ENCODE results near the gene ROMO1. TPM values are rescaled to one million over a fixed set of nuclear protein-coding genes. Genes with fewer than 3 reads are reported as not detected.
"Not testable (repeated sequence)": the region's sequence is repeated elsewhere in the genome, so short reads cannot be mapped to it uniquely, and the experiment has no call there.

Gene ROMO1
- polyA plus RNA-seq, 6 donors from 2014 or later, result 256 to 337 (median 292) TPM

DNA sequence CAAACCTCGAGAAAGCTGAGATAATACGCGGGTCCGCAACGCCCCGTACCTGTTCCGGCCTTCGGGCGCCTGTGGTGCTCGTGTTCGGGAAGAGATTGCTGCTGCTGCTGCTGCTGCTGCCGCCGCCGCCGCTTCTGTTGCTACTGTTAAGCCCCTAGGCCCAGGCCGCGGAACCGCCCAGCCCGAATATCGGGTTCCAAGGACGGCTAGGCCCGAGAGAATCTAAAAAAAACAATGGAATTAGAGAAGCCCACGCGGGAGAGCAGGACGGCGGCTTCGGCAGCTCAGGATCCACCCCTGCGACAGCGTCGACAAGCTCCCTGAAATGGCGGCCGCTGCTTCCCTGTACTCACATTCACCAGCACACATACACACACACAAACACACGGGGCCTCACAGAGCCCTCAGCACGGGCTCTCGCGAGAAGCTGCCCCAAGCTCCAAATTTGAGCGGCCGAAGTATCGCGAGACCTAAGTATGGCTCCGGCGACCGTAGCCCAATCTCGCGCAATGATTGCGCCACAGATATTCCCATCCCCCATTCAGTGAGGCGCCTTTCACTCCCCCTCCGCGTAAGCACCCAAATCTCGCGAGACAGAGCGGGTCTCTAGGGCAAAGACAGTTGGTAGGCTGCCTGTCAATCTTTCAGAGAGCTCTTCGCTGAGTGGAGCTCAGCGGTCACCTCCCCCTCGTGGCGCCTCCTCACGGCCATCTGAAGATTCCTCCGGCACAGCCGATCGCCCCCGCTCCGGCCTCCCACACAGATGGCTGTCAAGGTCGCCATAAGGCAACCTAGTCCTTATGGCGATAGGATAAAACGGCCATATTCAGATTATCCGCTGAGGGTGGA lies 42.9 kb downstream of the ROMO1 start, which contains the start of gene RBM39:
RBM39 (minus strand) TSS at position 369 of the 849 bp plus-strand sequence. CDS start 1,386 bp downstream, outside the sequence.
- H3K36me3 Mint-ChIP-seq, result peaks cover 26 to 29% of the 10 kb centered on the region in 2 donors
- H3K9me3 Mint-ChIP-seq, result peaks cover 0 to 2% (median 0%) of the 10 kb centered on the region in 7 donors
- DNase-seq, result peak; percentile 99
- H3K4me1 Mint-ChIP-seq, result peaks cover 39 to 51% (median 41%) of the 10 kb centered on the region in 3 donors
- peak; percentile 78 to 79 for ATAC-seq (ENCODE audit: low read depth in 2 of 2)
- peak within 1 kb of the TSS; percentile 90 to 100 (median 98) for H3K4me3 Mint-ChIP-seq
- H3K27ac Mint-ChIP-seq, result peak within 1 kb of the TSS; percentile 97 to 100 (median 99)
- no peaks in the 10 kb centered on the region for H3K27me3 Mint-ChIP-seq

DNA sequence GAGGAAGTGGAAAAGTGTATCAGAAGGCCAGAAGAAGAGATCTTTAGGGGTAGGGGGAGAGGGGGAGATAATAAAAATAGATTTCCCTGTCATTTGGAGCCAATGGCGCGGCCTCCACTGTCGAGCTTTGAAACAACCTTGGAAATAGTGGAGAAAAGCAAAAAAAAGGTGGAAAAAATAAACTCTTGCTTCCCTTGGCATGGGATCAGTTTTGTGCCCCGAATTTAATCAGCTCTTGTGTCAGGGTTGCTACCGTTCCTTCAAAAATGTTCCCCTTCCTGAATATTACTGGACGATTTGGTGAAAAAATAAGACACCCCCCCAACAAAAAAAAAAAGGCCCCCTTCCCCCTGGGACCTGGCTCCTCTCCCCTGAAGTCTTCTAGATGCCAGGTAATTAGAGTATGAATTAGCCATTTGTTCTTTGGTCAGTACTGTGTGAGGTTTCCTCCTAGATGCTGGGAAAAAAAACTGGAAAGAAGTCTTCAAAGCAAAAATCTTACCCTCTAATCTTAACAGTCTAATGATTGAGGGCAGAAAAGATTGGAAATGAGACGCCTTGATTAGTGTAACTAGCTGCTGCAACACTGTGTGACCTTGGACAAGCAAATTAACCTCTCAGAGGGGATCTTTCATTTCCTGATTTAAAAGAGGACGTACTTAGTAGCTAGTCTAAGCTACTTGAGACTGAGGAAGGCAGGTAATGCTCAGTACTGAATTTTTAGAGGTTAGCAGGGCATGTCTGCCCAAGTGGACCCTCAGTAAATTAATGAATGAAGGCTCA lies 43.7 kb downstream of the ROMO1 start:
- Mint-ChIP-seq H3K4me3 (peak overlapping the region; percentile 90 to 100 (median 98)), H3K27me3 (no peaks in the 10 kb centered on the region), H3K27ac (peak overlapping the region; percentile 97 to 100 (median 99)), H3K9me3 (peaks cover 0 to 2% (median 0%) of the 10 kb centered on the region in 7 donors), H3K4me1 (peaks cover 39 to 47% (median 40%) of the 10 kb centered on the region in 3 donors), H3K36me3 (peaks cover 26 to 28% of the 10 kb centered on the region in 2 donors)
- ATAC-seq (ENCODE audit: low read depth in 2 of 2), result peak; percentile 23 to 27
- DNase-seq, result peak; percentile 60

DNA sequence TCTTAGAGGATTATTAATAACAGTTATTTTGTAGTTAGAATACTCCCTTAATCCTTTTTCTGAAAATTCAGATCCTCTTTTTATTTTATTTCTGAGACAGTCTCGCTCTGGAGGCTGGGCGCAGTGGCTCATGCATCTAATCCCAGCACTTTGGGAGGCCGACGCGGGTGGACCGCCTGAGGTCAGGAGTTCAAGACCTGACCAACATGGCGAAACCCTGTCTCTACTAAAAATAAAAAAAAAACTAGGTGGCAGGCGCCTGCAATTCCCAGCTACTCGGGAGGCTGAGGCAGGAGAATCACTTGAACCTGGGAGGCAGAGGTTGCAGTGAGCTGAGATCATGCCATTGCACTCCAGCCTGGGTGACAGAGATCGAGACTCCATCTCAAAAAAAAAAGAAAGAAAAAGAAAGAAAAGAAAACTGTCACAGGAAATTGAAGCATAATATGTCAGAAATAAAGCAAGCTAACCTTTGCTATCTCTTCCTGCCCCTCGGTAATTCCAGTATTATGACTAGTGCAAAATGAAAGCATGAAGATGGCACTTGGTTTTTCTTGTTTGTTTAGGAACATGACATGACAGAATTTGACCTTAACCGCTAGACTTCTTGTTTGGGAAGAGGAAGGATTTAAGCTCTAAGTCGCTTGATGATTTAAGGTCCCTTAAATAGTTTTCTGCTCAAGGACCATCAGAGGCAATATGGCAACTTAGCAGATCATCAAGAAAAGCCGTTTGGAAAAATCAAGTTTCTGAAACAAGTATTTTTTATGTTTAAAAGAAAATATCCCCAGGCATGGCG lies 44.7 kb downstream of the ROMO1 start:
- H3K4me1 Mint-ChIP-seq, result peaks cover 33 to 38% (median 33%) of the 10 kb centered on the region in 3 donors
- H3K36me3 Mint-ChIP-seq, result peaks cover 19 to 21% of the 10 kb centered on the region in 2 donors
- H3K9me3 Mint-ChIP-seq, result peaks cover 0 to 2% (median 0%) of the 10 kb centered on the region in 7 donors
- no peak for DNase-seq
- no peak for ATAC-seq (ENCODE audit: low read depth in 2 of 2)
- peak overlapping the region; percentile 97 to 100 (median 99) for H3K27ac Mint-ChIP-seq
- peak overlapping the region; percentile 90 to 100 (median 98) for H3K4me3 Mint-ChIP-seq
- no peaks in the 10 kb centered on the region for H3K27me3 Mint-ChIP-seq

DNA sequence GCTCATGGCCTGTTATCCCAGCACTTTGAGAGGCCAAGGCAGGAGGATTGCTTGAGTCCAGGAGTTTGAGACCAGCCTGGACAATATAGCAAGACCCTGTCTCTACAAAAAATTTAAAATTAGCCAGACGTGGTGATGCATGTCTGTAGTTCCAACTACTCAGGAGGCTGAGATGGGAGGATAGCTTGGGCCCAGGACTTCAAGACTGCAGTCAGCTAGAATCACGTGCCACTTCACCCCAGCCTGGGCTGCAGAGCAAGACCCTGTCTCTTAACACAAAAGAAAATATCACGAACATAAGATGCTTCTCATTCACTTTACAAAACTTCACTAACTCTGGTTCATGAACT lies 45.3 kb downstream of the ROMO1 start:
- H3K27me3 Mint-ChIP-seq; H3K9me3 Mint-ChIP-seq; ATAC-seq (ENCODE audit: low read depth in 2 of 2); DNase-seq: not testable (repeated sequence)
- peak overlapping the region in 6 of 8 donors; percentile 5 to 100 (median 98) for H3K4me3 Mint-ChIP-seq
- peak overlapping the region; percentile 97 to 100 (median 99) for H3K27ac Mint-ChIP-seq
- peaks cover 16 to 17% of the 10 kb centered on the region in 2 donors for H3K36me3 Mint-ChIP-seq
- peaks cover 29 to 35% (median 30%) of the 10 kb centered on the region in 3 donors for H3K4me1 Mint-ChIP-seq

Other genes with a start within 250 kb of the ROMO1 start
- 10 to 100 TPM in 1 of 6 donors, 1 to 10 TPM in 4, not detected in 1; 3.4 to 20.5 (median 5.2) TPM for gene CEP250, start 243.8 kb upstream of the ROMO1 start, polyA plus RNA-seq (ENCODE audit: low read depth in 6 of 6)
- gene C20orf173, start 169.8 kb upstream of the ROMO1 start, polyA plus RNA-seq (ENCODE audit: low read depth in 6 of 6), result not detected
- 100 to 1,000 TPM; 103 to 141 (median 117) TPM for gene ERGIC3, start 157.3 kb upstream of the ROMO1 start, polyA plus RNA-seq (ENCODE audit: low read depth in 6 of 6)
- 1 to 10 TPM in 3 of 6 donors, under 1 TPM in 3; 0.29 to 1.5 (median 0.89) TPM for gene SPAG4, start 83.6 kb upstream of the ROMO1 start, polyA plus RNA-seq (ENCODE audit: low read depth in 6 of 6)
- 100 to 1,000 TPM; 178 to 542 (median 337) TPM for gene CPNE1, start 34.5 kb upstream of the ROMO1 start, polyA plus RNA-seq (ENCODE audit: low read depth in 6 of 6)
- 10 to 100 TPM; 39.4 to 58.8 (median 51.6) TPM for gene RBM12, start 34.5 kb upstream of the ROMO1 start, polyA plus RNA-seq (ENCODE audit: low read depth in 6 of 6)
- gene NFS1, start 53 bp upstream of the ROMO1 start, polyA plus RNA-seq (ENCODE audit: low read depth in 6 of 6), result 10 to 100 TPM in 5 of 6 donors, 1 to 10 TPM in 1; 7.8 to 23.1 (median 13.3) TPM
- 100 to 1,000 TPM in 5 of 6 donors, 10 to 100 TPM in 1; 85.4 to 213 (median 173) TPM for gene RBM39, start 42.9 kb downstream of the ROMO1 start, polyA plus RNA-seq (ENCODE audit: low read depth in 6 of 6)
- gene PHF20, start 72.6 kb downstream of the ROMO1 start, polyA plus RNA-seq (ENCODE audit: low read depth in 6 of 6), result 100 to 1,000 TPM; 150 to 257 (median 154) TPM